Prostate gland (tissue), 2 donors: Measurements from ENCODE around the gene ZSWIM1. TPM values are rescaled to one million over a fixed set of nuclear protein-coding genes. Genes with fewer than 3 reads are reported as not detected.

ENCODE experiments used
- DNase-seq: peaks from one replicate; pipeline ENCODE4 v3.0.0-alpha.2; 2019; ENCODE audit warnings: low spot score
- H3K27ac ChIP-seq, 2 donors: fragments of 200-600 bp; sonication (generic); 2 replicates each; pipeline ENCODE4 v1.5.1; 2017 to 2019
- H3K27me3 ChIP-seq: fragments of 200-600 bp; sonication (generic); replicated peaks from 2 replicates; pipeline ENCODE4 v1.5.1; 2019; ENCODE audit not compliant: insufficient read depth
- H3K36me3 ChIP-seq, 2 donors: fragments of 200-600 bp; sonication (generic); 1 replicate in 1 of 2; 2 replicates in 1 of 2; pipeline versions ENCODE4 v1.5.1 to v1.8.1; 2017 to 2019
- H3K4me1 ChIP-seq: fragments of 200-600 bp; sonication (generic); replicated peaks from 2 replicates; pipeline ENCODE4 v1.5.1; 2019
- H3K4me3 ChIP-seq, 2 donors: fragments of 200-600 bp; sonication (generic); 2 replicates each; pipeline ENCODE4 v1.5.1; 2017 to 2019
- H3K9me3 ChIP-seq: fragments of 200-600 bp; sonication (generic); 2 replicates; pipeline ENCODE4 v1.5.1; 2017
- POLR2A ChIP-seq: fragments of 450-650 bp; IDR thresholded peaks from one replicate; pipeline ENCODE4 v1.6.1; 2016; ENCODE audit warnings: antibody characterized with exemption, mild to moderate bottlenecking
- POLR2AphosphoS5 ChIP-seq: sonication (generic); formaldehyde crosslinking; IDR thresholded peaks from one replicate; pipeline ENCODE4 v1.6.1; 2017; ENCODE audit warnings: antibody characterized with exemption
- WGBS: methylation state at CpG from one replicate; pipeline ENCODE4 v1.1.5; 2018; 5-methylcytosine and 5-hydroxymethylcytosine counted together
- intact Hi-C: fragments of 100-400 bp; cut with DNase I; formaldehyde crosslinking; loops from one replicate; pipeline ENCODE4 v1.14.2; 2022
- total RNA-seq, 2 donors: library from RNA; depleted of rRNA; stranded (reverse); fragments of >200 nt; gene quantifications; one replicate each; pipeline ENCODE4 v1.1.0, GENCODE V29; 2016
- TF ChIP-seq, protein P1 (sequence below), 4 experiments: fragments of 200-600 bp in 2 of 4; fragments of 450-650 bp in 2 of 4; sonication (generic) in 2 of 4; IDR thresholded peaks; 1 replicate in 3 of 4; 2 replicates in 1 of 4; pipeline ENCODE4 v1.5.1; 2016 to 2019; ENCODE audit warnings: antibody characterized with exemption in 4 of 4, mild to moderate bottlenecking in 2 of 4, moderate library complexity in 2 of 4

ZSWIM1 gene
- total RNA-seq, 2 donors from 2014 or later = 13.8 to 17.8 TPM

DNA sequence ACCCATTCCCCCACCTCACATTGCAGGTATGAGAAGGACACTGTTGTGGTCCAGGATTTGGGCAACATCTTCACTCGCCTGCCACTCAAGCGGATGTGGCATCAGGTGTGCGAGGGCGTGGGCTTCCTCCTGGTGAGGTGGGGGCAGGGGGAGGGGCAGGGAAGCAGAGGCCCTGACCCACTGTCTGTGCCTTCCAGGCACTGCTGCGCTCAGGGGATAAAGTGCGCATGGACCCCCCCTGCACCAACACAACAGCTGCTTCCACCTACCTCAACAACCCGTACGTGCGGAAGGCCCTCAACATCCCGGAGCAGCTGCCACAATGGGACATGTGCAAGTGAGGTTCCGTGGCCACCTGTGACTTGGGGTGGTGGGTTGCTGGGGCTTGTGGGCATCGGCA lies 13.8 kb downstream of the ZSWIM1 start:
- H3K36me3 ChIP-seq = no peaks in the 10 kb centered on the region
- WGBS = 87% methylated on average over 11 of the region's 12 CpGs
- TF ChIP-seq POLR2A (no peak), POLR2AphosphoS5 (no peak)
- TF ChIP-seq, protein P1, sequence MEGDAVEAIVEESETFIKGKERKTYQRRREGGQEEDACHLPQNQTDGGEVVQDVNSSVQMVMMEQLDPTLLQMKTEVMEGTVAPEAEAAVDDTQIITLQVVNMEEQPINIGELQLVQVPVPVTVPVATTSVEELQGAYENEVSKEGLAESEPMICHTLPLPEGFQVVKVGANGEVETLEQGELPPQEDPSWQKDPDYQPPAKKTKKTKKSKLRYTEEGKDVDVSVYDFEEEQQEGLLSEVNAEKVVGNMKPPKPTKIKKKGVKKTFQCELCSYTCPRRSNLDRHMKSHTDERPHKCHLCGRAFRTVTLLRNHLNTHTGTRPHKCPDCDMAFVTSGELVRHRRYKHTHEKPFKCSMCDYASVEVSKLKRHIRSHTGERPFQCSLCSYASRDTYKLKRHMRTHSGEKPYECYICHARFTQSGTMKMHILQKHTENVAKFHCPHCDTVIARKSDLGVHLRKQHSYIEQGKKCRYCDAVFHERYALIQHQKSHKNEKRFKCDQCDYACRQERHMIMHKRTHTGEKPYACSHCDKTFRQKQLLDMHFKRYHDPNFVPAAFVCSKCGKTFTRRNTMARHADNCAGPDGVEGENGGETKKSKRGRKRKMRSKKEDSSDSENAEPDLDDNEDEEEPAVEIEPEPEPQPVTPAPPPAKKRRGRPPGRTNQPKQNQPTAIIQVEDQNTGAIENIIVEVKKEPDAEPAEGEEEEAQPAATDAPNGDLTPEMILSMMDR (IDR thresholded peaks at IDR 0.05) = no peak

DNA sequence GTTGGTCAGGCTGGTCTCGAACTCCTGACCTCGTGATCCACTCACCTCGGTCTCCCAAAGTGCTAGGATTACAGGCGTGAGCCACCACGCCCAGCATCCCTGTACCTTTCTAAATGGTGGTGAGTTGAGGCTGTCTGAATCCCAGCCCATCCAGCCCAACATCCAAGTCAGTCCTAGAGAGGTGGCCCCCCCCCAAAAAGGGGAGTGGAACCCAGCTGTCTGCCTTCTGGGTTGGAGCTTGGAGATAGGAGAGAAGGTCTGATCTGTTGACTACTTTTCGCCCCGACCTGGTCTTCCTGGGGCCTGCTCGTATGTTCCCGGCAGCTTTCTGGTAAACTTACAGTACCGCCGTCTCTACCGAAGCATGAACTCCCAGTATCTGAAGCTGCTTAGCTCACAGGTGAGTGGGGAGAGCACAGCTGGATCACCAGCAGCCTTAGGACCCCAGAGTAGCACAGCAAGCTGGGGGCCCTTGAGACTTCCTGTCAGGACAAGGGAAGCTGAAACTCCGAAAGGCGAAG lies 15.7 kb downstream of the ZSWIM1 start:
- Histone ChIP-seq H3K4me3 (no peak overlapping the region), H3K27ac (no peak overlapping the region), H3K27me3 (no peaks in the 10 kb centered on the region), H3K9me3 (no peaks in the 10 kb centered on the region), H3K4me1 (peaks cover 4% of the 10 kb centered on the region), H3K36me3 (no peaks in the 10 kb centered on the region)
- DNase-seq = no peak
- TF ChIP-seq POLR2AphosphoS5 = no peak
- TF ChIP-seq POLR2A = no peak
- TF ChIP-seq, protein P1 (IDR thresholded peaks at IDR 0.05) = no peak
- intact Hi-C loops = loop anchor here (10.0 kb wide), 1 partner anchor 68 kb away; no protein-coding TSS in a partner anchor
- WGBS = 90% methylated on average over 14 of the region's 14 CpGs

More for the DNA sequence above, 13.8 kb downstream of the ZSWIM1 start:
- intact Hi-C loops = loop anchor here (10.0 kb wide), 1 partner anchor 70 kb away; no protein-coding TSS in a partner anchor
- Histone ChIP-seq H3K27ac (no peak overlapping the region), H3K4me3 (no peak overlapping the region), H3K27me3 (no peaks in the 10 kb centered on the region), H3K9me3 (no peaks in the 10 kb centered on the region), H3K4me1 (peaks cover 6% of the 10 kb centered on the region)
- DNase-seq = no peak

DNA sequence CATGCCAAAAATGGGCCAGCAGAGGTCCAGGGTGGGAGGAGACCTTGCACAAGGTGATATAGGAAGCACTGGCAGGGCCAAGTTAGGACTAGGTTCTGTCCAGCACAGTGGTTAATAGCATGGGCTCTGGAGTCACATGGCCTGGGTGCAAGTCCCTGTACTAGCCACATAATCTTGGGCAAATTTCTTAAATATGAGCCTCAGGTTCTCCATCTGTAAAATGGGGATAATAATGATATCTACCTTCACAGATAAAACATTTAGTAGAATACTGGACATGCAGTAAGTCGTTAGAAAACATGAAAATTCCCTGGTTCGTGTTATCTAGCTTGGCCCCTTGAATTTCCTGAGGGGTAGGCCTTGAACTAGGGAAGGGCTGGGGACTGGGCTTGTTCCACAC lies 16.3 kb downstream of the ZSWIM1 start:
- no peaks in the 10 kb centered on the region for H3K27me3 ChIP-seq
- no peaks in the 10 kb centered on the region for H3K4me1 ChIP-seq
- no peak for DNase-seq
- H3K4me3 ChIP-seq = no peak overlapping the region
- no peaks in the 10 kb centered on the region for H3K36me3 ChIP-seq
- TF ChIP-seq POLR2A = no peak
- TF ChIP-seq, protein P1 (IDR thresholded peaks at IDR 0.05) = no peak
- TF ChIP-seq POLR2AphosphoS5 = no peak
- no peak overlapping the region for H3K27ac ChIP-seq
- intact Hi-C loops = loop anchor here (10.0 kb wide), 1 partner anchor 68 kb away; no protein-coding TSS in a partner anchor
- no peaks in the 10 kb centered on the region for H3K9me3 ChIP-seq
- 77% methylated on average over 2 of the region's 2 CpGs for WGBS

DNA sequence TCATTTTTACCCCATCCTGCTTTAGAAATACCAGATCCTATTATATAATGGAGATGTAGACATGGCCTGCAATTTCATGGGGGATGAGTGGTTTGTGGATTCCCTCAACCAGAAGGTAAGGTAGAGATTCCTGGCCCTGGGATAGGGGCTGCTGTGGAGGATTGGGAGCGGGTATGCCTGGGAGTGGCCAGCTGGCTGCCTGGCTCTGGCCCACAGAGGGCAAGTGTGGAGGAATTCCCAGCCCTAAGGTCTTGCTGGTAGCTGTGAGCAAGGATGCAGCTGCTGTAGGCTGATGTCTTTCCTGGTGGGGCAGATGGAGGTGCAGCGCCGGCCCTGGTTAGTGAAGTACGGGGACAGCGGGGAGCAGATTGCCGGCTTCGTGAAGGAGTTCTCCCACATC lies 16.7 kb downstream of the ZSWIM1 start:
- TF ChIP-seq POLR2A = no peak
- TF ChIP-seq POLR2AphosphoS5 = no peak
- intact Hi-C loops = loop anchor here (10.0 kb wide), 1 partner anchor 67 kb away; no protein-coding TSS in a partner anchor
- Histone ChIP-seq H3K27ac (no peak overlapping the region), H3K4me3 (no peak overlapping the region), H3K36me3 (no peaks in the 10 kb centered on the region), H3K27me3 (no peaks in the 10 kb centered on the region), H3K4me1 (no peaks in the 10 kb centered on the region), H3K9me3 (no peaks in the 10 kb centered on the region)
- 95% methylated on average over 7 of the region's 7 CpGs for WGBS
- no peak for DNase-seq

DNA sequence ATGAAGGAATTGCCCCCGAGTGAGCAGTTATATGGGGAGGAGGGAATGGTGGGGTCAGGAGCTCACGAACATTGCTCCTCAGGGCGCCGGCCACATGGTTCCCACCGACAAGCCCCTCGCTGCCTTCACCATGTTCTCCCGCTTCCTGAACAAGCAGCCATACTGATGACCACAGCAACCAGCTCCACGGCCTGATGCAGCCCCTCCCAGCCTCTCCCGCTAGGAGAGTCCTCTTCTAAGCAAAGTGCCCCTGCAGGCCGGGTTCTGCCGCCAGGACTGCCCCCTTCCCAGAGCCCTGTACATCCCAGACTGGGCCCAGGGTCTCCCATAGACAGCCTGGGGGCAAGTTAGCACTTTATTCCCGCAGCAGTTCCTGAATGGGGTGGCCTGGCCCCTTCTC lies 17.3 kb downstream of the ZSWIM1 start:
- WGBS = 81% methylated on average over 12 of the region's 12 CpGs
- TF ChIP-seq POLR2AphosphoS5 (no peak), POLR2A (no peak)
- TF ChIP-seq, protein P1 (IDR thresholded peaks at IDR 0.05) = no peak
- H3K9me3 ChIP-seq = no peaks in the 10 kb centered on the region
- H3K36me3 ChIP-seq = no peaks in the 10 kb centered on the region
- intact Hi-C loops = loop anchor here (10.0 kb wide), 1 partner anchor 67 kb away; no protein-coding TSS in a partner anchor
- H3K4me3 ChIP-seq = no peak overlapping the region
- DNase-seq = no peak
- no peak overlapping the region for H3K27ac ChIP-seq
- H3K4me1 ChIP-seq = no peaks in the 10 kb centered on the region
- H3K27me3 ChIP-seq = no peaks in the 10 kb centered on the region
